Dendritic cell treated with granulocyte-macrophage colony-stimulating factor and Interleukin-4, amounts not matched to agents 40 ng/mL and 50 ng/mL, for 4 days (primary cell): ENCODE data around the gene C1orf50.

Source experiments
- H3K27ac Mint-ChIP-seq: one replicate; pipeline ENCODE4 v1.8.0; 2022; ENCODE audit warnings: mild to moderate bottlenecking, mixed read lengths
- H3K27me3 Mint-ChIP-seq: one replicate; pipeline ENCODE4 v1.8.0; 2022; ENCODE audit warnings: mild to moderate bottlenecking, mixed read lengths
- H3K36me3 Mint-ChIP-seq: one replicate; pipeline ENCODE4 v1.8.0; 2022; ENCODE audit warnings: low read depth, mixed read lengths
- H3K4me1 Mint-ChIP-seq: one replicate; pipeline ENCODE4 v1.8.0; 2022; ENCODE audit warnings: low read depth, mixed read lengths
- H3K4me3 Mint-ChIP-seq: one replicate; pipeline ENCODE4 v1.8.0; 2022; ENCODE audit warnings: mild to moderate bottlenecking, moderate library complexity, mixed read lengths
- H3K9me3 Mint-ChIP-seq: one replicate; pipeline ENCODE4 v1.8.0; 2022; ENCODE audit warnings: mixed read lengths
- intact Hi-C: fragments of 100-400 bp; cut with micrococcal nuclease; formaldehyde crosslinking; loops from one replicate; pipeline ENCODE4 v1.15.0; 2022

C1orf50 gene

GRCh38 chr1:42735477-42736105, 31.5 kb upstream of the C1orf50 start:
- H3K27me3 Mint-ChIP-seq, result no peaks in the 10 kb centered on the region

GRCh38 chr1:42736152-42736551, 30.9 kb upstream of the C1orf50 start:
- H3K27me3 Mint-ChIP-seq, result no peaks in the 10 kb centered on the region

More at GRCh38 chr1:42735477-42736105, 31.5 kb upstream of the C1orf50 start:
- Mint-ChIP-seq H3K4me1 (peaks cover 38% of the 10 kb centered on the region), H3K36me3 (no peaks in the 10 kb centered on the region), H3K9me3 (no peaks in the 10 kb centered on the region), H3K27ac (peak overlapping the region; percentile 82), H3K4me3 (no peak overlapping the region)
- intact Hi-C loops, result no loop called here

GRCh38 chr1:42736571-42737200, 30.4 kb upstream of the C1orf50 start:
- Mint-ChIP-seq H3K27me3 (no peaks in the 10 kb centered on the region), H3K9me3 (no peaks in the 10 kb centered on the region), H3K4me1 (peaks cover 38% of the 10 kb centered on the region), H3K36me3 (no peaks in the 10 kb centered on the region), H3K27ac (peak overlapping the region; percentile 82), H3K4me3 (peak overlapping the region; percentile 13)
- intact Hi-C loops, result no loop called here

More at GRCh38 chr1:42736152-42736551, 30.9 kb upstream of the C1orf50 start:
- Mint-ChIP-seq H3K4me1 (peaks cover 38% of the 10 kb centered on the region), H3K36me3 (no peaks in the 10 kb centered on the region), H3K27ac (peak overlapping the region; percentile 82), H3K4me3 (peak overlapping the region; percentile 11), H3K9me3 (no peaks in the 10 kb centered on the region)
- intact Hi-C loops, result no loop called here

- no peaks in the 10 kb centered on the region for H3K27me3 Mint-ChIP-seq
- no peaks in the 10 kb centered on the region for H3K36me3 Mint-ChIP-seq
- H3K9me3 Mint-ChIP-seq, result no peaks in the 10 kb centered on the region
- peaks cover 37% of the 10 kb centered on the region for H3K4me1 Mint-ChIP-seq
- intact Hi-C loops, result no loop called here
- peak overlapping the region; percentile 13 for H3K4me3 Mint-ChIP-seq
- peak overlapping the region; percentile 82 for H3K27ac Mint-ChIP-seq
Observed at GRCh38 chr1:42737257-42737656, 29.8 kb upstream of the C1orf50 start.

- H3K4me3 Mint-ChIP-seq, result no peak overlapping the region
- H3K9me3 Mint-ChIP-seq, result no peaks in the 10 kb centered on the region
- no peaks in the 10 kb centered on the region for H3K27me3 Mint-ChIP-seq
- H3K4me1 Mint-ChIP-seq, result peaks cover 33% of the 10 kb centered on the region
- peak overlapping the region; percentile 82 for H3K27ac Mint-ChIP-seq
- intact Hi-C loops, result no loop called here
- no peaks in the 10 kb centered on the region for H3K36me3 Mint-ChIP-seq
Observed at GRCh38 chr1:42737986-42738677, 28.9 kb upstream of the C1orf50 start.

- Mint-ChIP-seq H3K4me3 (no peak overlapping the region), H3K36me3 (no peaks in the 10 kb centered on the region), H3K9me3 (no peaks in the 10 kb centered on the region), H3K4me1 (peaks cover 33% of the 10 kb centered on the region), H3K27me3 (no peaks in the 10 kb centered on the region), H3K27ac (peak overlapping the region; percentile 82)
- intact Hi-C loops, result no loop called here
Observed at GRCh38 chr1:42738678-42739226, 28.3 kb upstream of the C1orf50 start.

- intact Hi-C loops, result no loop called here
- Mint-ChIP-seq H3K4me3 (no peak within 1 kb of the TSS), H3K27ac (peak within 1 kb of the TSS; percentile 62), H3K4me1 (peaks cover 33% of the 10 kb centered on the region), H3K9me3 (no peaks in the 10 kb centered on the region), H3K27me3 (no peaks in the 10 kb centered on the region), H3K36me3 (no peaks in the 10 kb centered on the region)
Observed at GRCh38 chr1:42739753-42740700, 27.0 kb upstream of the C1orf50 start, which contains the start of gene CLDN19. Gene CLDN19, minus strand, starts transcription at chr1:42740236. Its CDS starts 173 bp downstream, at chr1:42740063.

- Mint-ChIP-seq H3K27me3 (no peaks in the 10 kb centered on the region), H3K9me3 (no peaks in the 10 kb centered on the region)
- intact Hi-C loops, result no loop called here
Observed at GRCh38 chr1:42740851-42741580, 26.0 kb upstream of the C1orf50 start.

GRCh38 chr1:42741706-42742105, 25.3 kb upstream of the C1orf50 start:
- peaks cover 16% of the 10 kb centered on the region for H3K36me3 Mint-ChIP-seq
- H3K4me1 Mint-ChIP-seq, result peaks cover 23% of the 10 kb centered on the region
- no peak overlapping the region for H3K27ac Mint-ChIP-seq
- intact Hi-C loops, result no loop called here
- no peak overlapping the region for H3K4me3 Mint-ChIP-seq
- H3K27me3 Mint-ChIP-seq, result no peaks in the 10 kb centered on the region
- no peaks in the 10 kb centered on the region for H3K9me3 Mint-ChIP-seq

More at GRCh38 chr1:42740851-42741580, 26.0 kb upstream of the C1orf50 start:
- H3K27ac Mint-ChIP-seq, result peak overlapping the region; percentile 62
- no peak overlapping the region for H3K4me3 Mint-ChIP-seq
- H3K36me3 Mint-ChIP-seq, result peaks cover 9% of the 10 kb centered on the region
- H3K4me1 Mint-ChIP-seq, result peaks cover 30% of the 10 kb centered on the region

GRCh38 chr1:42742141-42742540, 24.9 kb upstream of the C1orf50 start:
- H3K9me3 Mint-ChIP-seq, result no peaks in the 10 kb centered on the region
- H3K4me1 Mint-ChIP-seq, result peaks cover 19% of the 10 kb centered on the region
- H3K27ac Mint-ChIP-seq, result no peak overlapping the region
- peaks cover 21% of the 10 kb centered on the region for H3K36me3 Mint-ChIP-seq
- H3K4me3 Mint-ChIP-seq, result no peak overlapping the region
- intact Hi-C loops, result no loop called here
- no peaks in the 10 kb centered on the region for H3K27me3 Mint-ChIP-seq

- intact Hi-C loops, result no loop called here
Observed at GRCh38 chr1:42742617-42743316, 24.3 kb upstream of the C1orf50 start.

GRCh38 chr1:42743317-42744147, 23.5 kb upstream of the C1orf50 start:
- H3K36me3 Mint-ChIP-seq, result peaks cover 33% of the 10 kb centered on the region
- intact Hi-C loops, result no loop called here
- no peaks in the 10 kb centered on the region for H3K9me3 Mint-ChIP-seq
- no peak overlapping the region for H3K4me3 Mint-ChIP-seq
- H3K27ac Mint-ChIP-seq, result no peak overlapping the region
- peaks cover 15% of the 10 kb centered on the region for H3K4me1 Mint-ChIP-seq
- H3K27me3 Mint-ChIP-seq, result no peaks in the 10 kb centered on the region

More at GRCh38 chr1:42742617-42743316, 24.3 kb upstream of the C1orf50 start:
- Mint-ChIP-seq H3K36me3 (peaks cover 26% of the 10 kb centered on the region), H3K27me3 (no peaks in the 10 kb centered on the region), H3K4me1 (peaks cover 14% of the 10 kb centered on the region), H3K9me3 (no peaks in the 10 kb centered on the region), H3K4me3 (no peak overlapping the region), H3K27ac (no peak overlapping the region)
